OCI-LY7 (cell line): ENCODE data around the gene FOXK1. TPM values are rescaled to one million over a fixed set of nuclear protein-coding genes. Genes with fewer than 3 reads are reported as not detected.

Source experiments
- BruUV-seq: library from RNA; stranded (reverse); fragments of 400-500 nt; replicated peaks from 2 replicates; lab custom pipeline; 2021; lab: Mats Ljungman, UMichigan
- CTCF ChIA-PET: fragments of 300-600 bp; sonication (Branson Sonifier 250); formaldehyde crosslinking; loops from one replicate; lab custom pipeline; 2022; ENCODE audit warnings: antibody characterized with exemption; ENCODE audit not compliant: unreplicated experiment; lab: Charles Lee
- POLR2A ChIA-PET: fragments of 300-600 bp; sonication (Branson Sonifier 250); formaldehyde crosslinking; loops from one replicate; lab custom pipeline; 2022; ENCODE audit warnings: antibody characterized with exemption; lab: Charles Lee
- DNase-seq: peaks from one replicate; pipeline ENCODE4 v3.0.0-alpha.2; 2015; ENCODE audit warnings: low spot score
- H2AFZ ChIP-seq: fragments of 200-600 bp; sonication (generic), shearing (Covaris generic); 2 replicates; pipeline ENCODE4 v1.6.1; 2014; ENCODE audit warnings: mild to moderate bottlenecking, antibody characterized with exemption, low read length, moderate library complexity
- H3K27ac ChIP-seq: fragments of 200-600 bp; sonication (generic); 2 replicates; pipeline ENCODE4 v1.5.1; 2014; ENCODE audit warnings: mixed run types, low read depth, mild to moderate bottlenecking, moderate library complexity, low read length, inconsistent platforms; ENCODE audit not compliant: poor library complexity, severe bottlenecking
- H3K36me3 ChIP-seq: fragments of 200-600 bp; sonication (generic); 2 replicates; pipeline ENCODE4 v1.6.1; 2014; ENCODE audit warnings: mild to moderate bottlenecking, antibody characterized with exemption, low read length, moderate library complexity, mixed read lengths; ENCODE audit not compliant: insufficient read depth
- H3K4me1 ChIP-seq: fragments of 200-600 bp; sonication (generic); 2 replicates; pipeline ENCODE4 v1.5.1; 2014; ENCODE audit warnings: mild to moderate bottlenecking, low read length; ENCODE audit not compliant: insufficient read depth, poor library complexity, severe bottlenecking
- H3K4me2 ChIP-seq: fragments of 200-600 bp; sonication (generic); 2 replicates; pipeline ENCODE4 v1.6.1; 2014; ENCODE audit warnings: mild to moderate bottlenecking, low read length
- H3K4me3 ChIP-seq: fragments of 200-600 bp; sonication (generic); 2 replicates; pipeline ENCODE4 v1.5.1; 2014; ENCODE audit warnings: mild to moderate bottlenecking, low read depth, low read length; ENCODE audit not compliant: poor library complexity, severe bottlenecking
- H3K79me2 ChIP-seq: fragments of 200-600 bp; sonication (generic); 2 replicates; pipeline ENCODE4 v1.6.1; 2016; ENCODE audit warnings: low read depth, mild to moderate bottlenecking, low read length, moderate library complexity, mixed read lengths; ENCODE audit not compliant: insufficient read depth
- H3K9me2 ChIP-seq: fragments of 200-600 bp; sonication (generic); 2 replicates; pipeline ENCODE4 v1.6.1; 2016; ENCODE audit warnings: mild to moderate bottlenecking, low read length, mixed read lengths; ENCODE audit not compliant: insufficient read depth
- H3K9me3 ChIP-seq: fragments of 200-600 bp; sonication (generic); 2 replicates; pipeline ENCODE4 v1.6.1; 2014; ENCODE audit warnings: mild to moderate bottlenecking, mixed run types, low read length, mixed read lengths
- H4K20me1 ChIP-seq: fragments of 200-600 bp; sonication (generic); 2 replicates; pipeline ENCODE4 v1.6.1; 2014; ENCODE audit warnings: mild to moderate bottlenecking, antibody characterized with exemption, low read length, moderate library complexity, mixed read lengths; ENCODE audit not compliant: insufficient read depth
- CTCF ChIP-seq: fragments of 200-600 bp; sonication (generic); conservative IDR thresholded peaks from 2 replicates; pipeline ENCODE4 v1.5.1; 2014; ENCODE audit warnings: mild to moderate bottlenecking, antibody characterized with exemption, low read length, moderate library complexity, mixed read lengths
- EZH2phosphoT487 ChIP-seq: fragments of 200-600 bp; sonication (generic); IDR thresholded peaks from 2 replicates; pipeline ENCODE4 v1.6.1; 2018; ENCODE audit warnings: low read depth, borderline replicate concordance, mild to moderate bottlenecking, mixed run types, antibody characterized with exemption, low read length, moderate library complexity, mixed read lengths
- intact Hi-C: fragments of 100-400 bp; cut with micrococcal nuclease; formaldehyde crosslinking; loops from one replicate; pipeline ENCODE4 v1.10.0; 2022; ENCODE audit not compliant: unreplicated experiment
- total RNA-seq, 2 experiments: library from RNA; depleted of rRNA in 1 of 2; stranded (reverse); fragments of >200 nt in 1 of 2; shearing (Covaris generic) in 1 of 2; gene quantifications; 2 replicates each; pipeline ENCODE4 v1.2.3, GENCODE V29; 2014 to 2022

Gene FOXK1
- total RNA-seq, 2 experiments from 2014 or later, result 17.3 to 34.5 TPM

GRCh38 chr7:4744391-4745264 is 62.5 kb downstream of the FOXK1 start:
- Histone ChIP-seq H3K9me2 (no peaks in the 10 kb centered on the region), H3K4me2 (peak overlapping the region; percentile 79), H3K4me3 (peak overlapping the region; percentile 53), H3K9me3 (no peaks in the 10 kb centered on the region), H3K27ac (peak overlapping the region; percentile 64), H2AFZ (peak overlapping the region; percentile 6; the same call in 1 of the 2 replicates), H4K20me1 (no peaks in the 10 kb centered on the region), H3K4me1 (peaks cover 27% of the 10 kb centered on the region), H3K79me2 (peaks cover 12% of the 10 kb centered on the region; the same call in 1 of the 2 replicates), H3K36me3 (peaks cover 55% of the 10 kb centered on the region)
- ChIA-PET POLR2A (interaction anchor here (2.1 kb wide), 1 partner anchor 31 kb away, joined by 8 read pairs; the partner anchor contains the start of gene AP5Z1), CTCF (interaction anchor here (0.8 kb wide), 1 partner anchor 103 kb away, joined by 3 read pairs; no protein-coding TSS in a partner anchor)
- no peak for TF ChIP-seq CTCF
- no peak for TF ChIP-seq EZH2phosphoT487
- intact Hi-C loops, result loop anchor here (5.0 kb wide), 1 partner anchor 62 kb away; the partner anchor contains the start of gene FOXK1
- peak; percentile 64 for DNase-seq
- no TSS peak for BruUV-seq

GRCh38 chr7:4745265-4745919 is 63.3 kb downstream of the FOXK1 start:
- POLR2A ChIA-PET, result interaction anchor here (1.2 to 2.1 kb wide), 2 partner anchors 21 to 30 kb away, joined by 4 to 8 read pairs; partner anchors contain the start of gene AP5Z1

More at GRCh38 chr7:4745265-4745919, 63.3 kb downstream of the FOXK1 start:
- Histone ChIP-seq H3K36me3 (peaks cover 61% of the 10 kb centered on the region), H3K4me2 (peak overlapping the region; percentile 79), H3K9me2 (no peaks in the 10 kb centered on the region), H3K79me2 (peaks cover 12% of the 10 kb centered on the region; the same call in 1 of the 2 replicates), H3K4me3 (peak overlapping the region; percentile 53), H3K27ac (peak overlapping the region; percentile 64), H2AFZ (no peak overlapping the region; the same call in 1 of the 2 replicates), H3K9me3 (no peaks in the 10 kb centered on the region), H3K4me1 (peaks cover 27% of the 10 kb centered on the region), H4K20me1 (no peaks in the 10 kb centered on the region)
- CTCF ChIA-PET, result interaction anchor here (0.6 kb wide), 1 partner anchor 12 kb away, joined by 3 read pairs; no protein-coding TSS in a partner anchor
- TSS peak; percentile 73 for BruUV-seq
- no peak for DNase-seq
- intact Hi-C loops, result no loop called here
- TF ChIP-seq EZH2phosphoT487, result no peak
- no peak for TF ChIP-seq CTCF
